Mammary epithelial cell (primary cell): ENCODE data around the gene PRKCH.

Source experiments
- EZH2 ChIP-seq: IDR thresholded peaks from 2 replicates; pipeline ENCODE4 v1.6.1; 2012; ENCODE audit warnings: low read length, inconsistent platforms, borderline replicate concordance
- TF ChIP-seq, protein P1 (sequence below), 2 donors: IDR thresholded peaks in 1 of 2; conservative IDR thresholded peaks in 1 of 2; 2 replicates each; pipeline ENCODE4 v1.5.1; 2011 to 2012; ENCODE audit warnings: inconsistent platforms in 2 of 2, low read length in 2 of 2, mild to moderate bottlenecking in 2 of 2, control low read depth in 1 of 2, low read depth in 1 of 2; ENCODE audit not compliant: insufficient read depth in 1 of 2; ENCODE audit errors: extremely low read depth in 1 of 2

DNA sequence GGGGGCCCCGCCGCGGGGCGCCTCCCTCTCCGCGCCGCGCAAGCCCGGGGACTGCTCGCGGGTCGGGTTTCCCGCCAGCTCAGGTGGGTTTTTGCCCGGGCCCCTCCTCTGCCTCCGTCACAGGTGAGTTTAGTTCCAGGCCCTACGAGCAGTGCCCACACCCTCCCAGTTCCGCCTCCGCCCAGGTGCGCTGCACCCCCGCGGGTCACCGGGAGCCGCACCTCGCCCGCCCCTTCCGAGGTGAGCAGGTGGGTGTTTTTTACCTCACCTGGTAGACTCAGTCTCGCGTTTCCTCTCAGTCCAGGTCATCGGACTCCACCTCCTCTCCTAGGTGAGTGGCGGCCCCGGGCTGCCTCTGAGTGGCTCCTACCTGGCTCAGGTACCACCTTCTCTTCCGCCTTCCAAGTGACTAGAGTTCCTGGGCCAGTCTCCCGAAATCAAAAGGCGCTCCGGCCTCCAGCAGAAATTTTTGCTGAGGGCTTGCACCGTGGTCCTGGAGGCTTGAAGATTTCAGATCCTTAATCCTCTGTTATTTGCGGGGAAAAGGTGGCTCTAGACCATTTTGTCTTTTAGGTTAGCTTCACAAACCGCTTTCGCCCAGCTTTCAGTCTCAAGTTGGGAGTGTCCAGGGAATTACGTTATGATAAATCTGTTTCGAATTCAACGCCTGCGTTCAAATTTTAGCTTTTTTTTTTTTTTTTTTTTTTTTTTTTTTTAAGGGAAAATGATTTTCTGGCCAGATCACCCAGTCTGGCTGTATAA lies 40.0 kb upstream of the PRKCH start, which contains the start of gene TMEM30B:
- TF ChIP-seq, protein P1, sequence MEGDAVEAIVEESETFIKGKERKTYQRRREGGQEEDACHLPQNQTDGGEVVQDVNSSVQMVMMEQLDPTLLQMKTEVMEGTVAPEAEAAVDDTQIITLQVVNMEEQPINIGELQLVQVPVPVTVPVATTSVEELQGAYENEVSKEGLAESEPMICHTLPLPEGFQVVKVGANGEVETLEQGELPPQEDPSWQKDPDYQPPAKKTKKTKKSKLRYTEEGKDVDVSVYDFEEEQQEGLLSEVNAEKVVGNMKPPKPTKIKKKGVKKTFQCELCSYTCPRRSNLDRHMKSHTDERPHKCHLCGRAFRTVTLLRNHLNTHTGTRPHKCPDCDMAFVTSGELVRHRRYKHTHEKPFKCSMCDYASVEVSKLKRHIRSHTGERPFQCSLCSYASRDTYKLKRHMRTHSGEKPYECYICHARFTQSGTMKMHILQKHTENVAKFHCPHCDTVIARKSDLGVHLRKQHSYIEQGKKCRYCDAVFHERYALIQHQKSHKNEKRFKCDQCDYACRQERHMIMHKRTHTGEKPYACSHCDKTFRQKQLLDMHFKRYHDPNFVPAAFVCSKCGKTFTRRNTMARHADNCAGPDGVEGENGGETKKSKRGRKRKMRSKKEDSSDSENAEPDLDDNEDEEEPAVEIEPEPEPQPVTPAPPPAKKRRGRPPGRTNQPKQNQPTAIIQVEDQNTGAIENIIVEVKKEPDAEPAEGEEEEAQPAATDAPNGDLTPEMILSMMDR (conservative IDR thresholded peaks at IDR 0.05 in 1 of 2, IDR thresholded peaks at IDR 0.05 in 1 of 2; ENCODE audit: extremely low read depth in 1 of 2, insufficient read depth in 1 of 2, low read depth in 1 of 2, low read length in 2 of 2), result no peak
- TF ChIP-seq EZH2, result no peak
